WTC11 (cell line): ENCODE results near the gene UTP20.

Source experiments
- CTCF ChIP-seq: fragments of 200-600 bp; IDR thresholded peaks from 2 replicates; pipeline ENCODE4 v1.8.0; 2022; ENCODE audit warnings: antibody characterized with exemption
- ETV6 ChIP-seq: sonication (generic); formaldehyde crosslinking; IDR thresholded peaks from 2 replicates; pipeline ENCODE4 v1.8.1; 2022; ENCODE audit warnings: mild to moderate bottlenecking, missing genetic modification reagents
- FOXP1 ChIP-seq: sonication (generic); formaldehyde crosslinking; IDR thresholded peaks from 2 replicates; pipeline ENCODE4 v1.8.0; 2022; ENCODE audit warnings: missing genetic modification reagents, mild to moderate bottlenecking, moderate library complexity, borderline replicate concordance
- NR2C2 ChIP-seq: sonication (generic); formaldehyde crosslinking; IDR thresholded peaks from 2 replicates; pipeline ENCODE4 v1.8.0; 2022; ENCODE audit warnings: mild to moderate bottlenecking, missing genetic modification reagents
- TEAD4 ChIP-seq: sonication (generic); formaldehyde crosslinking; IDR thresholded peaks from 2 replicates; pipeline ENCODE4 v1.8.0; 2022; ENCODE audit warnings: mild to moderate bottlenecking, missing genetic modification reagents
- USF2 ChIP-seq: sonication (generic); formaldehyde crosslinking; IDR thresholded peaks from 2 replicates; pipeline ENCODE4 v1.8.1; 2023; ENCODE audit warnings: mild to moderate bottlenecking, missing genetic modification reagents, moderate library complexity
- ZNF425 ChIP-seq: fragments of 250-450 bp; sonication (Bioruptor Pico); conservative IDR thresholded peaks from 2 replicates; pipeline ENCODE4 v1.9.0; 2021; ENCODE audit warnings: mild to moderate bottlenecking

- TF ChIP-seq FOXP1 (CRISPR knock-in tag) (no peak), ZNF425 (CRISPR knock-in tag) (no peak), TEAD4 (CRISPR knock-in tag) (no peak), CTCF (no peak), USF2 (CRISPR knock-in tag) (no peak), ETV6 (no peak), NR2C2 (CRISPR knock-in tag) (no peak)
These were observed 135.3 kb downstream of the UTP20 start for GRCh38 chr12:101415228-101415627.
